H1 (cell line): ENCODE data around the gene LAD1. TPM values are rescaled to one million over a fixed set of nuclear protein-coding genes. Genes with fewer than 3 reads are reported as not detected.

Experiments
- GABPA ChIP-seq: IDR thresholded peaks from 2 replicates; pipeline ENCODE4 v1.6.1; 2011; ENCODE audit warnings: mild to moderate bottlenecking, low read length, moderate library complexity, borderline replicate concordance; ENCODE audit not compliant: insufficient read depth
- POLR2AphosphoS5 ChIP-seq: IDR thresholded peaks from 2 replicates; pipeline ENCODE4 v1.6.1; 2011; ENCODE audit warnings: low read depth, low read length
- SIN3A ChIP-seq, 2 experiments: IDR thresholded peaks in 1 of 2; conservative IDR thresholded peaks in 1 of 2; 2 replicates each; pipeline ENCODE4 v1.6.1; 2011 to 2012; ENCODE audit warnings: low read length in 2 of 2, improper control_type of control experiment in 1 of 2, low read depth in 1 of 2, mild to moderate bottlenecking in 1 of 2
- SUZ12 ChIP-seq: fragments of 200-600 bp; sonication (generic); IDR thresholded peaks from 2 replicates; pipeline ENCODE4 v1.6.1; 2012; ENCODE audit warnings: mild to moderate bottlenecking, inconsistent platforms, low read length, moderate library complexity, mixed read lengths
- polyA plus RNA-seq, 7 experiments: library from polyadenylated mRNA; depleted of rRNA in 3 of 7; stranded (reverse) in 5 of 7; unstranded in 2 of 7; fragments of >200 nt in 5 of 7; fragments of 200-250 nt in 2 of 7; gene quantifications; 1 replicate in 5 of 7; 2 replicates in 1 of 7; 4 replicates in 1 of 7; pipeline versions ENCODE4 v1.2.1 to v1.2.3, GENCODE V29; 2011 to 2013; ENCODE audit warnings: missing spikeins in 2 of 7, mixed read lengths in 2 of 7
- total RNA-seq: library from RNA; stranded (reverse); fragmentation: NEBNext Ultra II Directional; extraction: Animal tissue kit (Norgen Biotek cat#: 25700); gene quantifications from 2 replicates; pipeline ENCODE4 v1.2.1, GENCODE V29; 2021

The LAD1 gene
- total and polyA plus RNA-seq, 2 of the 8 experiments (the other 6 are each of a cell fraction or from before 2014, with no cell fraction given) = 9.3 to 32.8 TPM

DNA sequence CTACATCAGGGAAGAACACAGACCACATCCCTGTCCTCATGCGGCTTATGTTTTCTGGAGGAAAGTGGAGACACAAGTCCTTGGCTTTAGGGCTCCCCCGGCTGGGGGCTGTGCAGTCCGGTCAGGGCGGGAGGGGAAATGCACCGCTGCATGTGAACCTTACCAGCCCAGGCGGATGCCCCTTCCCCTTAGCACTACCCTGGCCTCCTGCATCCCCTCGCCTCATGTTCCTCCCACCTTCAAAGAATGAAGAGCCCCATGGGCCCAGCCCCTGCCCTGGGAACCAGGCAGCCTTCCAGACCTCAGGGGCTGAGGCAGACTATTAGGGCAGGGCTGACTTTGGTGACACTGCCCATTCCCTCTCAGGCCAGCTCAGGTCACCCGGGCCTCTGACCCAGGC is 67.1 kb downstream of the LAD1 start (continued):
- TF ChIP-seq SIN3A (conservative IDR thresholded peaks at IDR 0.05 in 1 of 2, IDR thresholded peaks at IDR 0.05 in 1 of 2; ENCODE audit: low read depth in 1 of 2, low read length in 2 of 2) (no peak), SUZ12 (no peak), POLR2AphosphoS5 (no peak), GABPA (no peak)
